NOMO-1 (cell line): ENCODE data around the gene FTL.
A peak's percentile ranks its signal among the peaks of the same experiment; 100 is the strongest.

Experiments
- DNase-seq, 2 experiments: peaks; one replicate each; lab custom pipeline; 2025; ENCODE audit not compliant: unreplicated experiment in 2 of 2; lab: John Stamatoyannopoulos, UW

FTL gene

DNA sequence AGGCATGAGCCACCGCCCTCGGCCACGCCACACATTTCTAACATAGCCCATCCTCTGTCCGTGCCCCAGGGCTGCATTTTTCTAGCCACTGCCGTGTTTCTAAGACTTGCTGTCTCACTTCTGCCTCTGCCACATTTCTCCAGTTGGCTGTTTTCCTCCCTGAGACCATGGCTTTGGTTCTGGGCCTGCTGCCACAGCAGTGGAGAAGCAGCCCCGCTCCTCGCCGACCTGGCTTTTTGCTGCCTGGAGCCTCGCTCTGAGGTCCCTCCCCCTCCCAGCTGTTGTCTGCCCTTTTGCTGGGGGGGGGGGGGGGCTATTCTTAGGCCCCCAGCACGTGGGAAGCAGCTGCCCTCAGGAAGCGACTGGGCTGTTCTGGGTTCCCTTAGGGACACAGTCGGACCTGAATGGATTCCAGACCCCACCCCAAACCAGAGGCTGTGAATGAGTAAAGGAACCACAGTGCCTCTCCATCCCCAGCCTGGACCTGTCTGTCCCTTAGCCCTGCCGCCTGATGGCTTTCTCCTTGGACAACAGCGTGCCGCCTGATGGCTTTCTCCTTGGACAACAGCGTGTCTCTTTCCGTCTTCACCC lies 24.7 kb downstream of the FTL start:
- no peak for DNase-seq

DNA sequence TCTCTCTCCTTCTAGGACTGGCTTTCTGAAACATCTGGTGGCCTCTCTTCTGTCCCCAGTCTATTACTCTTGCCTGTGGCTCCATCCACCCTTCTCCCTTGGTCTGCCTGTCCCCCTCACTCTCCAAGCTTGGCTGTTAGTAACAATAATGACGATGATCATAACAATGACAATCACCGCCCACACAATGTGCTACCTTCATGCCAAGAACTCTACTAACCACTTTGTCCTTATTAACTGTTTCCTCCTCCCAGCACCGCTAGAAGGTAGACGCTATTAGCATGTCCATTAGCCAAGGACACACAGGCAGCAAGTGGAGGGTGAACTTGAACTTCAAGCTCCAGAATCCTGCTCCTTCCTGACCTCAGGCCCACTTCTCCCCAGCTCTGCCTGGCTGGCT lies 25.3 kb downstream of the FTL start:
- DNase-seq = no peak

DNA sequence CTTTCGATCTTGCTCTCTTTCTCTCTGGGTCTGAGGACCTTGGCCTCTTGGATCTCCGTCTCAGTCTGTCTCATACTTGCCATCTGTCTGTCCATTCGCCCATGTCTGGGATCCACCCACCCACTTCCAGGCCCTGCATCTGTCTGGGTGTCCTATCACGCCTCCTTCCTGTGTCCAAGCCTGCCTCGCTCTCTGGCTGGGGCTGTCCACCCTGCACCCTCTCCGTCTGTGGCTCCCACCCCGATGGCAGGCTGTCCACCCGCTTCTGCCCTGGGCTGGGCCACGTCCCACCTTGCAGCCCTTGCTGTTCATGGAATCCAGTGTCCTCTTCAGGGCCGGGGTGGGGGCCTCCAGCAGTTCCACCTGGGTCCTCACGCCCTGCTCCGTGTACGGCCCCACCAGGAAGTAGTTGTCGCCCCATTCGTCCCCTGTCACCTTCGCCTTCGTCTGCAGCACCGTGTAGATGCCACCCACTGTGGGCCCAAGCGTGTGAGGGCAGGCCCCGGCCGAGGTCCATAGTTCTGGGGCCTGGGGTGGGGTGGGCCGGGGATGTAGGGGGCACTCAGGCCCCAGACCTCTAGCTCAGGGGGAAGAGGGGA lies 26.0 kb downstream of the FTL start:
- DNase-seq = no peak

DNA sequence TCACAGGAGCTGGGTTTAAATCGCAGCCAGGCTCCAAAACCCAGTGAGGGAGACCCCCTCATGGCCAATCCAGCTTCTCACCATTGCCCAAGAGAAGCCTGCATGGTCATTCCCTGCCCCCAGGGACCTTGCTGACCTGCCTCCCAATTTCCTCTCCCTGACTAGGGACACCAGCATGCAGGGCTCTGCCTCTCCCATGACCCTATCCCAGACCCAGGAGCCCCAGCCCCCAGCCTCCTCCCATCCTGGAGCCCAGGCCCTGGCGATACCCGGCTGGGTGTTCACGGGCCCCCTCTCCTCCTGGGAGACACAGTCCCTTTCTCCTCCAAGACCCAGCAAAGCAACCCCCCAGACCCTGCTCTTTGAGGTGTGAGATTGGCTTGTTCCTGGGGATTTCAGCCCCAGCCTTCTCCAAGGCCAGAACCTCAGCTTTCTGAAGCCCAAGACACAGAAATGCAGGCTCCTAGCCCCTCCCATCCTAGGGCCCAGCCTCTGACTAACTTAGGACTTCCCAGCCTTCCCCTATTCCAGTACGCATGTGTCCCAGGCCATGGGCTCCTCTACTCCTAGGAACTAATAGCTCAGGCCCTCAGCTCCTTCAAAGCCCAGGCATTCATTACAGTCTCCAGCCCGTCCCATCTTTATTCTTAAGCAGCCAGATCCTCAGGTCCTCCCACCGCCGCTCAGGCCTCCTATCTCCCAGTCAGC lies 26.9 kb downstream of the FTL start:
- no peak for DNase-seq

DNA sequence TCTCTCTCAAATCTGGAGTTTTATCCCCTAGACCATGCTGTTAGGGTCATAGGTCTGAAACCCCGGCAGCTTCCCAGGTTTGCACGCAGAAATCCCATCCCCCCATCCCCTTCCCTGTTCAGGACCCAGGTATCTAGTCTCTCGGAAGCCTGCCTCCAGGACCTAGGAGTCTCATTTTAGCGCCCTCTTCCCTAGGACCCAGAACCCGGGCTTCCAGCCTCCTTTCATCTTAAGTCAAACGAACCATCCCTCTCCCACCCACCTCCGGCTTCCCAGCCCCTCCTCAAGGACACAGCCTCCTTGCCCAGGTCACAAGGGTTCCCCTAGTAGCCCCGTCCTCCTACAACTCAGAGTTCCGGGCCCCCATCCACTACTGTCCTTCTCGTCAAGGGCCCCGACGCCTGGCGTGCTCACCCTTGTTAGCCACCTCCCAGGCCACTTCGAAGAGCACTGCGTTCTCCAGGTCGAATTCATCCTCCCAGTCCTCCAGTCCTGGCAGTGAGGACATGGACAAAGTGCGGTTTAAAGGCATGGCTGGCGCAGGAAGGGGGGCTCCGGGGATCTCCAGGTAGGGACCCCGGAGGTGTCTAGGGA lies 27.6 kb downstream of the FTL start:
- DNase-seq = no peak

DNA sequence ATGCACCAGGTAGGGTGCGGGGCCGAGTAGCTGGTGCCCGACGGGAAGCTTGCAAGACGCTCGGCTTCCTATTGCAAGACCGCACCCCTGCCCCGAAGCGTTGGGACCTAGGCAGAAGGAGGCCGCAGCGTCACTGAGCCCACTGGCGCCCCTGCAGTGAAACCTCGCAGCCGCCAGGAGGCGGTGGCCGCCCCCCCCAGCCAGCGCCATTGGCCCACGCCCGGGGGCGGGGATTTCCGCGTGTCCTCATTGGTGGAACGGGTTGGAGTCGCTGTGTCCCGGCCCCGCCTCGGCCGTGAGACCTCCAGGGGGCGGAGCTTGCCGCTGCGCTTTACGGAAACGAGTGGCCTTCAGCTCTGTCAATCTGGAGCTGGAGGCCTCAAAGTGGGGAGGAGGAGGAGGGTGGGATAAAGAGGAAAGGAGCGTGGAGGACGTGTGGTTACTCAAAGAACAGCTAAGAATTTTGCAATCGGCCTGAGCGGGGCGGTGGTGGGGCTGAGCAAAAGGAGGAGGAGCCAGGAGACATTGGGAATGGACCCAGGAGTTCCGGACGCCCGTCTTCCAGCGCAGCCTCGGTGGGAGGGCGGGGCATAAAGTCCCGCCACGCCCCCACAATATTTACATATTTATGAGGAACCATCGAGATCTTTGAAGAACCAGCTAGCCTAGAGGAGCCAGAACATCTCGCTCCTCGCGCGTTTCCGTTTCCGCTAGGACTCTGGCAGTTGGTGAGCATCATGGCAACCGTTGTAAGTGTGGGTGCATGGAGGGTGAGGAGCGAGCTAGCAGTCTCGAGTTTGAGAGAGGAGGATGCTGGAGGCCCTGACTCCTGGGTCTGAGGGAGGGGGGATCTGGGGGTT lies 28.3 kb downstream of the FTL start, which contains the start of the genes GYS1 and RUVBL2:
Gene GYS1 (minus strand): TSS at position 135 of the 860 bp plus-strand sequence. CDS start 197 bp downstream, outside the sequence.
Gene RUVBL2 (plus strand): TSS at position 713 of the 860 bp plus-strand sequence. CDS start 25 bp downstream, at position 738.
- peak; percentile 99 to 100 for DNase-seq

DNA sequence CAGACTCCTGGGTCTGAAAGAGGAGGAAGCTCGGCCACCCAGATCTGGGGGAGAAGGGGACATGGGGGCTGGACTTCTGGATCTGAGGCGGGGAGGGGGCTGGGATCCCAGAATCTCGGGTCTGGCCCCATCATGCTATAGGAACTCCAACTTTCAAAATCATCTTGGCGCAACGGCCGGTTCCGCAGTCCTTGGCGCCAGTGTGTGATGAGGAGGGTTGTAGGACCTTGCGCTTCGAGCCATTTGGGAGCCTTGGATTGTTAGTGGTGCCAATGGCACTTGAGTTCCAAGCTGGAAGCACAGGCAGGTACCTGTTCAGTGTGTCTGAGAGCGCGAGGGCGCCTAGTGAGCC lies 28.9 kb downstream of the FTL start:
- DNase-seq = peak in 1 of 2 experiments; percentile 21

DNA sequence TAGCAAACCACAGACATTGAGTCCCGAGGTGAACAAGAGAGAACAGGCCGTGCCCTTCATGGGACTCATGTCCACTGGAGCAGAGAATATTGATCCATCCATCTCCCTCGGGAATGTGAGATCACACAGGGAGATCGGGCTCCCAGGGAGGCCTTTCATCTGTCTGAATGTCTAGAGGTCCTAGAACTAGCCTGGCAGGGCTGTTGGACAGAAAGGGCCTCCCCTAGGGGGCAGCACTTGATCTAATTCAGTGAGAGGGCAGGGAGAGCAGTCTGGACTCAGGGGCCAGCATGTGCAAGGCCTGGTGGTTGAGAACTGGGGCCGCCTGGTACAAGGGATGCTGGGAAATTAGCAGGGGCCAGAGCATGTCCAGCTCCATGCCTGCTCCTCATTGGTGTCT lies 32.9 kb downstream of the FTL start:
- DNase-seq = no peak

DNA sequence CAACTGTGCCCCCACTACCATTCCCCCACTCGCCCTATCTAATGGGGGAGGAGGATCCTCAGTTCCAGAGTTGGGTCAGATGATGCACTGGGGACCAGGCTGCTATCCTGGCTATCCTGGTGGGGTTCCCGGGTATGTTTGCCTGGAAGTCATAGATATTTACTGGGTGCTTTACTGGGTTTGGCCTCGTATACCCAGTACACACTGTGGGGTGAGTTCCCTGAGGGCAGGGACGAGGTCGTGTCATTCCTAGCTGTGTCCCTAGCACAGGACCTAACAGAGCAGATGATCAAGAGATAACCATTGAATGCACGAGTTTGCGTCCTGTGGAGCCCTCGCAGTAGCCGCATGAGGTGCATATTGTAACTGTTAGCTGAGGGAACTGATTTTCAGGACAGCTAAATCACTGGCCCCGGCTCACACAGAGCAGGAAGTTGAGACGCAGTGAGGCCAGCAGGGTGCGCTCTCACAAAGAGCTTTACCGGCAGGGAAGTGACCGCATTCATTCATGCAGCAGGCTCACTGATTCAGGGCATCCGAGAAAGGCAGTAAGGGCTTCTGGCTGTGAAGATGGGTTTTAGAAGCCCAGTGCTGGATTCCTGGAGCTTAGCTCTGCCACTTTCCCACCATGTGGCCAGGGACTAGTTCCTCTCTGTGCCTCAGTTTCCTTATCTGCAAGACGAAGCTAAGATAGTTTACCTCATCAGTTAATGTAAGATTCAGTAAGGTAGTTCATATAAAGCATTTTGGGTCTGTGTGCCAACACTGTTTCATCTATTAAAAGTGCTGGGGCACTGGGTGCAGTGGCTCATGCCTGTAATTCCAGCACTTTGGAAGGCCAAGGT lies 34.6 kb downstream of the FTL start:
- DNase-seq = peak; percentile 41 to 60

DNA sequence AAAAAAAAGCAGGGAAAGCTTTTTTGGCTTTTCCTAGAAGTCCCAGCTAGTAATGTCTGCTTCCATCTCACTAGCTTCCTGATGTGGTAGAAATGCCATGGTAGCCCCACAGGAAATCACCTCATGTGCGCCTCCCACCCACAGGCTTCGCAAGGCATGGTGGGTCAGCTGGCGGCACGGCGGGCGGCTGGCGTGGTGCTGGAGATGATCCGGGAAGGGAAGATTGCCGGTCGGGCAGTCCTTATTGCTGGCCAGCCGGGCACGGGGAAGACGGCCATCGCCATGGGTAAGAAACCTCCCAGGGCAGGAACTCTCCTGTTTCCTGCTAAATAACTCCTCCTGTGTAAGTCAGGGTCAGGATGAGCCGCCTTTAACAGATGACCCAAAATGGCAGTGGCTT lies 39.0 kb downstream of the FTL start:
- DNase-seq = no peak

DNA sequence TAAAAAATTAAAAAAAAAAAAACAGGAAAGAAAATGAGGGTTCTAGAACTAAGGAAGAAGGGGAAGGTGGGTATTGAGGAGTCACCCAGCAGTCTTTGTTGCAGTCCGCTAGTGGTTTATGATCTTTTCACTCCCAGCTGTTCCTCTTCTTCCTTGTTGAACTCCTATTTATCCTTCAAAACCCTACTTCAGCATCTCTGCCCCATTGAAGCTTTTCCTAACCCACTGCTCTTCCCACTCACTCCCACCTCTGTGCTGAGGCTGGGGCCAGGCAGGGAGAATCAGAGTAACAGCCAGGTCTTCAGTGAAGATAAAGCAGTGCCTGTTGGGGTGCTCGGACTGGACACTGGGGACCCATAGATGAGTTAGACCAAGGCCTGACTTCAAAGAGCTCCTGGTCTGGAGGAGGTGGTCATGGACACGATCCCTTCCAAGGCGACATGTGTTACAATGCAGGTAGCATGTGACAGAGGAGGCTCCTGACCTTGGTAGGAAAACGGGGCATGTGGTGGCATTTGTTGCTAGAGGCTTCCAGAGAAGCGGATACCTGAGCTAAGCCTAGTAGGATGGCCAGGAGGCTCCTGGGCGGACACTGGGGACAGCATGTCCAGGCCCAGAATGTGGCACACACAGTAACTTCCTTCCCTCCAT lies 40.0 kb downstream of the FTL start:
- no peak for DNase-seq

DNA sequence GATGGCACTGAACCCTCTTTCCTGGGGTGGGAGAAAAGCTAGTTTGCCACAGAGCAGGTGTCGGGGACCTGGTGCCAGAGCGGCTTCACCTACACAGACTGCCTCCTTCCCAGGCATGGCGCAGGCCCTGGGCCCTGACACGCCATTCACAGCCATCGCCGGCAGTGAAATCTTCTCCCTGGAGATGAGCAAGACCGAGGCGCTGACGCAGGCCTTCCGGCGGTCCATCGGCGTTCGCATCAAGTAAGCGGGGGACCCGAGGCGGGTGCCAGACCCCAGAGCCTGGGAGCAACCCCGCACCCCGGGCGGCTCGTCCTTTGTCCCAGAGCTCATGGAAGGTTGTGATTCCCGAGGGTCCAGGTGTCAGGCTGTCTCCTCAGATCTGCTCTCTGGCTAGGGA lies 41.8 kb downstream of the FTL start:
- DNase-seq = no peak

DNA sequence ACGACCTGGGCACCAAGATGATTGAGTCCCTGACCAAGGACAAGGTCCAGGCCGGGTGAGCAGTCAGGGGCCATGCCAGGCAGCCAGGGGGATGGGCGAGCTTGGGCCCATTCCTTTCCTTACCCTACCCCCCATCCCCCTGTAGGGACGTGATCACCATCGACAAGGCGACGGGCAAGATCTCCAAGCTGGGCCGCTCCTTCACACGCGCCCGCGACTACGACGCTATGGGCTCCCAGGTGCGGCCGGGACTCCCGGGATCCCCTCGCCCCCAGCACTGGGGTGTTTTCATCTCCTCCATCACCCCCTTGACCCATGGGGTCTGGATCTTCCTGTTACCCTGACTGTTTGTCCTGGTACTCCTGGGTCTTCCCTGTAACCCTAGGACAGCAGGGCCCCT lies 44.7 kb downstream of the FTL start:
- no peak for DNase-seq

DNA sequence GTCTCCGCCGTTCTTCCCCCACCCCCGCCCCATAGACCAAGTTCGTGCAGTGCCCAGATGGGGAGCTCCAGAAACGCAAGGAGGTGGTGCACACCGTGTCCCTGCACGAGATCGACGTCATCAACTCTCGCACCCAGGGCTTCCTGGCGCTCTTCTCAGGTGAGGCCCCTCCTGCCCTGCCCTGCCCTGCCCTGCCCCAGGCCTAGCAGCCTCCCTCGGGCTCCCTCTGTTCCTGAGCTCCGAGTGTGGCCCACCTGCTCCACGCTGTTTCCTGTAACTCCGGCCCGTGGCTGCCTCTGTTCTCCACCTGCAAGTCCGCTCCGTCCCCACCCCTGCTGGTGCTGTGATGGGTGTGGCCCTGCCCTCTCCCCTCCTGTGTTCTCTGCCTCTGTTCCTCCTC lies 45.3 kb downstream of the FTL start:
- DNase-seq = no peak

DNA sequence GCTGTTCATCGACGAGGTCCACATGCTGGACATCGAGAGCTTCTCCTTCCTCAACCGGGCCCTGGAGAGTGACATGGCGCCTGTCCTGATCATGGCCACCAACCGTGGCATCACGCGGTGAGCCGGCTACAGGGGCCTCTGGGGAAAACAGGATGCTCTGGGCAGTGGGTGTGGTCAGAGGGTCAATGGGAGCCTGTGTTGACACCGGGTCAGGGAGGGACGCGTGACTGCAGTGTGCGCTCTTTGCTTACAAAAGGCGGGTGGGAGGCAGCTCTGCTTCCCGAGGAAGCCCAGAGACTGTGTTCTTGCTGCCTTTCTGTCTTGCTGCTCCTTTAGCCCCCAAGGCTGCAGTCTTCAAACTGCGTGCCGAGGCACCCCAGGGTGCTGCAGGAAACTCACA lies 46.1 kb downstream of the FTL start:
- no peak for DNase-seq

DNA sequence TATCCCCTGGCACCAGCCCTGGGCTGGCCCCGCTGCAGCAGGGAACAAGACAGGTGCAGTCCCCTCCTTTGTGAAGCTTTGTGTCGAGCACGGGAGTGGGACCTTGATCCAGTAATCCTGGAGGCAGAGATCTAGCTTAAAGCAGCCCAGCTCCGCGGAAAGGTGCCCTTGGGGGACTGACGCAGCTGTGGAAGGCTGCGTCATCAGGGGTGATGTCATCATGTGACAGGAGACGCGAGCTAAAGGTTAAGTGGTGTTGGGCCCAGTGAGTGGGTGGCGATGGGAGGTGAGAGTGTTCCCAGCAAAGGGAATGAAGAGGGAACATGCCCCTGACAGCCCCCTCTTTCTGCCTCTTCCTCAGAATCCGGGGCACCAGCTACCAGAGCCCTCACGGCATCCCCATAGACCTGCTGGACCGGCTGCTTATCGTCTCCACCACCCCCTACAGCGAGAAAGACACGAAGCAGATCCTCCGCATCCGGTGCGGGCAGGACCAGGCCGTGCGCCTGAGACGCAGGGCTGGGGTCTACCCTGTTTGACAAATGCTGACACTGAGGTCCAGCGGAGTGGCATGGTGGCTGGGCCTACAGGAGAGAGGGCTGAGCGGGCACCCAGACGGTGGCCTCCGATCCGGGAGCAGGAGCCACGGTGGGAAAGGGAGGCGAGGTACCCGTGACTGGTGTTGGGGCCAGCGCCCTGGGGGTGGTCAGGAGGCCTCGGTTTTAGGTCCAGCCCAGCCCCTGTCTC lies 49.2 kb downstream of the FTL start:
- no peak for DNase-seq

DNA sequence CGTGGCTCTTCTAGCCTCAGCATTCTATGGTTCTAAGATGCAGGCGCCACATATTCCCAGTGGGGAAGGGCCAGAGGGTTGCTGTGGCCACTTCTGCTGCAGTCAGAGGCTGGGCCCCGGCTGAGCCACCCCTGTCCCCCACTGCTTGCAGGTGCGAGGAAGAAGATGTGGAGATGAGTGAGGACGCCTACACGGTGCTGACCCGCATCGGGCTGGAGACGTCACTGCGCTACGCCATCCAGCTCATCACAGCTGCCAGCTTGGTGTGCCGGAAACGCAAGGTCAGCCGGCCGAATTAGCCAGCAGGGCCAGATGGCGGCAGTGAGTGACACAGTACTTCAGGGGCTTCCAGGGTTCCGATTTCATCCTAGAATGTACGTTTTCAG lies 49.8 kb downstream of the FTL start:
- DNase-seq = no peak

DNA sequence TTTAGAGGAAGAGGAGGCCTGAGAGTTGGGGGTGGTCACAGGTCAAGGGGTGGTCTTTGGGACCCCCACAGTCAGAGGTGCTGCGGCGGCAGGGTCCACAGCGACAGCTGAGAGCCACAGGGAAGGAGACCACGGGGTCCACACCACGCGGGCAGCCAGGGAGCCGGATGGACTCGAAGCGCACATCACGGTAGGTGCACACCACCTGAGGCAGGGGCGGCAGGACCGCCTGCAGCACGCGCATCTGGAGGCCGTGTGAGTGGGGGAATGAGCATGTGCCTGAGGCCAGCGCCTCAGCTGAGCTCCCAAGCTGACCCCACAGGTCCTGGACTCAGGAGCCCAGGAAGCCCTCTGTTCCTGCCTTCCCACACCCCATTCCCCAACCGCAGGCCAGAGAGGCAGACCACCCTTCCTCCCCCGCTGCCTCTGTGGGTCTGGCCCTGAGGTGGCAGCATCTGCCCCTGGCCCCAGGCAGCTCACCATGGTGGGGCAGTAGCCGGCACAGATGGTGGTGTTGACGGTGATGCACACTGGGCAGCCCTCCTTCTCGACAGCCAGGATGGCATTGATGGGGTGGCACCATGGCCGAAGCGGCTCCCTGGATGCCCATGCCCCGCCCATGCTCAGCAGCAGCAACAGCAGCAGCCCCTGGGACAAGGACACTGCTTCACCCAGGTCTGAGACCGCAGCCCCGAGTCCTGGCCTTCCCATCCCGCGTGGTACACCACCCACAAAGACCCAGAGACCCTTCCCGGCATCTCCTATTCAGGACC lies 51.1 kb downstream of the FTL start:
- no peak for DNase-seq
